Thoracic aorta (tissue), 2 donors: ENCODE measurements around the gene ZMYND8. TPM values are rescaled to one million over a fixed set of nuclear protein-coding genes. Genes with fewer than 3 reads are reported as not detected.

ENCODE experiments used
- ATAC-seq: fragments of 150-250 bp; one replicate; pipeline ENCODE4 v1.8.0; 2017; ENCODE audit warnings: low read depth; ENCODE audit not compliant: insufficient number of reproducible peaks, low FRiP score
- DNase-seq: peaks from one replicate; pipeline ENCODE4 v3.0.0-alpha.2; 2020; ENCODE audit warnings: low spot score
- H3K27ac ChIP-seq, 2 donors: fragments of 200-600 bp; sonication (generic); 1 replicate in 1 of 2; 2 replicates in 1 of 2; pipeline ENCODE4 v1.5.1; 2016; ENCODE audit warnings: mild to moderate bottlenecking in 2 of 2, moderate library complexity in 2 of 2
- H3K27me3 ChIP-seq: fragments of 200-600 bp; sonication (generic); replicated peaks from 2 replicates; pipeline ENCODE4 v1.6.0; 2016; ENCODE audit warnings: mild to moderate bottlenecking; ENCODE audit not compliant: insufficient read depth
- H3K36me3 ChIP-seq: fragments of 200-600 bp; sonication (generic); one replicate; pipeline ENCODE4 v1.5.1; 2016
- H3K4me1 ChIP-seq, 2 donors: fragments of 200-600 bp; sonication (generic); 1 replicate in 1 of 2; 2 replicates in 1 of 2; pipeline versions ENCODE4 v1.5.1 to v1.6.0; 2016; ENCODE audit warnings: low read depth in 2 of 2, mild to moderate bottlenecking in 1 of 2; ENCODE audit not compliant: control insufficient read depth in 1 of 2
- H3K4me3 ChIP-seq: fragments of 200-600 bp; sonication (generic); 2 replicates; pipeline ENCODE4 v1.5.1; 2016; ENCODE audit warnings: mild to moderate bottlenecking
- H3K9me3 ChIP-seq: fragments of 200-600 bp; sonication (generic); 2 replicates; pipeline ENCODE4 v1.5.1; 2016
- CTCF ChIP-seq: fragments of 200-600 bp; sonication (generic); IDR thresholded peaks from one replicate; pipeline ENCODE4 v1.5.1; 2019; ENCODE audit warnings: antibody characterized with exemption
- total RNA-seq, 2 donors: library from RNA; depleted of rRNA; stranded (reverse); fragments of >200 nt; gene quantifications; one replicate each; pipeline versions ENCODE4 v1.1.0 to v1.2.3, GENCODE V29; 2016

Gene ZMYND8
- total RNA-seq, 2 donors from 2014 or later: 17.9 to 27.2 TPM

- DNase-seq (no peak), ATAC-seq (no peak)
- Histone ChIP-seq H3K9me3 (no peaks in the 10 kb centered on the region), H3K27ac (peak overlapping the region; percentile 93 to 94), H3K4me1 (peaks cover 51 to 63% of the 10 kb centered on the region in 2 donors), H3K27me3 (no peaks in the 10 kb centered on the region), H3K36me3 (no peaks in the 10 kb centered on the region), H3K4me3 (no peak overlapping the region)
- no peak for TF ChIP-seq CTCF
Measured at GRCh38 chr20:47276851-47277534, 79.5 kb downstream of the ZMYND8 start.

- DNase-seq (no peak), ATAC-seq (no peak)
- H3K36me3 ChIP-seq: no peaks in the 10 kb centered on the region
- no peaks in the 10 kb centered on the region for H3K27me3 ChIP-seq
- H3K4me3 ChIP-seq: no peak overlapping the region
- TF ChIP-seq CTCF: no peak
- peak overlapping the region; percentile 93 to 94 for H3K27ac ChIP-seq
- H3K9me3 ChIP-seq: no peaks in the 10 kb centered on the region
- H3K4me1 ChIP-seq: peaks cover 51 to 63% of the 10 kb centered on the region in 2 donors
Measured at GRCh38 chr20:47276251-47276650, 80.2 kb downstream of the ZMYND8 start.

- DNase-seq (no peak), ATAC-seq (no peak)
- Histone ChIP-seq H3K4me3 (no peak overlapping the region), H3K9me3 (no peaks in the 10 kb centered on the region), H3K4me1 (peaks cover 51 to 63% of the 10 kb centered on the region in 2 donors), H3K27me3 (no peaks in the 10 kb centered on the region), H3K36me3 (no peaks in the 10 kb centered on the region), H3K27ac (peak overlapping the region; percentile 93 to 94)
- no peak for TF ChIP-seq CTCF
Measured at GRCh38 chr20:47275548-47275947, 81.0 kb downstream of the ZMYND8 start.

- Histone ChIP-seq H3K4me3 (peak overlapping the region; percentile 1), H3K36me3 (no peaks in the 10 kb centered on the region), H3K4me1 (peaks cover 51 to 65% of the 10 kb centered on the region in 2 donors), H3K9me3 (no peaks in the 10 kb centered on the region), H3K27ac (peak overlapping the region; percentile 93 to 94), H3K27me3 (no peaks in the 10 kb centered on the region)
- no peak for DNase-seq
- no peak for TF ChIP-seq CTCF
- ATAC-seq: peak; percentile 73
Measured at GRCh38 chr20:47274401-47275108, 81.9 kb downstream of the ZMYND8 start.

- Histone ChIP-seq H3K4me3 (no peak overlapping the region), H3K36me3 (no peaks in the 10 kb centered on the region), H3K27me3 (no peaks in the 10 kb centered on the region), H3K4me1 (peaks cover 47 to 67% of the 10 kb centered on the region in 2 donors), H3K27ac (peak overlapping the region; percentile 93 to 94), H3K9me3 (no peaks in the 10 kb centered on the region)
- ATAC-seq: no peak
- TF ChIP-seq CTCF: no peak
- no peak for DNase-seq
Measured at GRCh38 chr20:47273591-47274235, 82.8 kb downstream of the ZMYND8 start.
